ENCODE data around the gene TBC1D5.
"Not testable (repeated sequence)": the region's sequence is repeated elsewhere in the genome, so short reads cannot be mapped to it uniquely, and the experiment has no call there.

The TBC1D5 gene

GRCh38 chr3:17742102-17742879, at the start of gene TBC1D5:
TBC1D5 (minus strand) TSS chr3:17742631; CDS start chr3:17508570, 234,061 bp downstream.
- DNase-seq (ENCODE audit: low read depth) = peak; percentile 82

- no peak for DNase-seq (ENCODE audit: low read depth)
Measured at GRCh38 chr3:17783426-17783825, 41.0 kb upstream of the TBC1D5 start.

GRCh38 chr3:17782751-17783150, 40.3 kb upstream of the TBC1D5 start:
- DNase-seq (ENCODE audit: low read depth) = no peak

- not testable (repeated sequence) for DNase-seq (ENCODE audit: low read depth)
Measured at GRCh38 chr3:17780369-17780768, 37.9 kb upstream of the TBC1D5 start.

- DNase-seq (ENCODE audit: low read depth) = not testable (repeated sequence)
Measured at GRCh38 chr3:17779304-17780250, 37.1 kb upstream of the TBC1D5 start.

GRCh38 chr3:17777326-17777725, 34.9 kb upstream of the TBC1D5 start:
- DNase-seq (ENCODE audit: low read depth) = not testable (repeated sequence)

- no peak for DNase-seq (ENCODE audit: low read depth)
Measured at GRCh38 chr3:17775073-17775472, 32.6 kb upstream of the TBC1D5 start.

GRCh38 chr3:17774180-17774910, 31.9 kb upstream of the TBC1D5 start:
- not testable (repeated sequence) for DNase-seq (ENCODE audit: low read depth)

GRCh38 chr3:17772556-17772955, 30.1 kb upstream of the TBC1D5 start:
- DNase-seq (ENCODE audit: low read depth) = no peak

GRCh38 chr3:17771177-17772017, 29.0 kb upstream of the TBC1D5 start:
- no peak for DNase-seq (ENCODE audit: low read depth)

- no peak for DNase-seq (ENCODE audit: low read depth)
Measured at GRCh38 chr3:17770682-17771081, 28.3 kb upstream of the TBC1D5 start.

- no peak for DNase-seq (ENCODE audit: low read depth)
Measured at GRCh38 chr3:17765819-17766472, 23.5 kb upstream of the TBC1D5 start.

GRCh38 chr3:17761563-17761962, 19.1 kb upstream of the TBC1D5 start:
- no peak for DNase-seq (ENCODE audit: low read depth)

- DNase-seq (ENCODE audit: low read depth) = no peak
Measured at GRCh38 chr3:17759901-17760300, 17.5 kb upstream of the TBC1D5 start.

- no peak for DNase-seq (ENCODE audit: low read depth)
Measured at GRCh38 chr3:17755836-17756235, 13.4 kb upstream of the TBC1D5 start.

- no peak for DNase-seq (ENCODE audit: low read depth)
Measured at GRCh38 chr3:17753632-17753992, 11.2 kb upstream of the TBC1D5 start.

- DNase-seq (ENCODE audit: low read depth) = no peak
Measured at GRCh38 chr3:17752876-17753631, 10.6 kb upstream of the TBC1D5 start.

GRCh38 chr3:17752436-17752835, 10.0 kb upstream of the TBC1D5 start:
- no peak for DNase-seq (ENCODE audit: low read depth)

GRCh38 chr3:17749705-17750293, 7.4 kb upstream of the TBC1D5 start:
- DNase-seq (ENCODE audit: low read depth) = no peak

GRCh38 chr3:17749281-17749680, 6.8 kb upstream of the TBC1D5 start:
- no peak for DNase-seq (ENCODE audit: low read depth)

Data from T-helper 22 cell (primary cell).